Measurements from ENCODE around the gene FANCM. TPM values are rescaled to one million over a fixed set of nuclear protein-coding genes. Genes with fewer than 3 reads are reported as not detected.

The FANCM gene
- total RNA-seq, 1 experiment from 2014 or later = 11.9 TPM

GRCh38 chr14:45201905-45202304 lies 66.2 kb downstream of the FANCM start:
- Histone ChIP-seq H3K56ac (ENCODE audit: insufficient read length, low read depth, low read length) (no peak overlapping the region), H3K4ac (ENCODE audit: low read depth, low read length) (no peak overlapping the region), H2BK20ac (ENCODE audit: low read depth, low read length, poor library complexity, severe bottlenecking) (no peak overlapping the region), H3T11ph (ENCODE audit: low read length) (no peak overlapping the region), H4K91ac (ENCODE audit: insufficient read length, low read depth, low read length) (no peak overlapping the region), H2AFZ (ENCODE audit: low read length) (no peak overlapping the region), H4K5ac (ENCODE audit: insufficient read length, low read depth, low read length) (no peak overlapping the region), H2BK5ac (ENCODE audit: insufficient read length, low read length) (no peak overlapping the region), H3K14ac (ENCODE audit: insufficient read depth, low read length) (no peak overlapping the region), H3K9ac (ENCODE audit: extremely low read depth, insufficient read length, low read length) (no peak overlapping the region), H3K27me3 (ENCODE audit: insufficient read depth, low read length) (no peaks in the 10 kb centered on the region), H3K9me3 (ENCODE audit: control insufficient read depth, low read depth, low read length) (no peaks in the 10 kb centered on the region), H3K23ac (ENCODE audit: insufficient read length, low read depth, low read length) (no peak overlapping the region), H3K79me1 (ENCODE audit: insufficient read depth, low read depth, low read length, poor library complexity, severe bottlenecking) (no peaks in the 10 kb centered on the region), H3K4me1 (ENCODE audit: insufficient read depth, low read length) (no peaks in the 10 kb centered on the region), H3K18ac (ENCODE audit: insufficient read length, low read depth, low read length) (no peak overlapping the region), H2BK15ac (ENCODE audit: low read depth, low read length) (no peak overlapping the region), H2AK5ac (ENCODE audit: insufficient read length, low read length) (no peak overlapping the region), H3K79me2 (ENCODE audit: insufficient read depth, low read length) (no peaks in the 10 kb centered on the region), H3K23me2 (ENCODE audit: insufficient read length, low read depth, low read length, poor library complexity, severe bottlenecking) (no peaks in the 10 kb centered on the region), H3K27ac (ENCODE audit: insufficient read length, low read depth, low read length) (no peak overlapping the region), H3K4me2 (ENCODE audit: insufficient read depth, insufficient read length, low read length) (no peak overlapping the region), H4K20me1 (ENCODE audit: control insufficient read depth, insufficient read depth, insufficient read length) (no peaks in the 10 kb centered on the region), H4K8ac (replicated peaks; ENCODE audit: insufficient read length, low read depth, low read length) (no peak overlapping the region), H2BK120ac (ENCODE audit: low read depth, low read length, poor library complexity, severe bottlenecking) (no peak overlapping the region), H2BK12ac (ENCODE audit: insufficient read length, low read depth, low read length) (no peak overlapping the region)
- no peaks in the 10 kb centered on the region for H3K27me3 Mint-ChIP-seq (ENCODE audit: low read depth)
- H3K27ac Mint-ChIP-seq = no peak overlapping the region
- H3K36me3 Mint-ChIP-seq (ENCODE audit: insufficient read depth in 1 of 3, low read depth in 3 of 3) = peaks cover 2 to 29% (median 18%) of the 10 kb centered on the region in 3 experiments; a peak in 6 of 7 replicates
- no peak overlapping the region for H3K4me3 Mint-ChIP-seq
- peak; percentile 44 for DNase-seq
- no peaks in the 10 kb centered on the region for H3K9me3 Mint-ChIP-seq
- no peaks in the 10 kb centered on the region for H3K4me1 Mint-ChIP-seq
- TF ChIP-seq CTCF (conservative IDR thresholded peaks at IDR 0.05) = peak; percentile 45; the same call in 2 of the 3 replicates
- no CpG with 5 or more reads among the region's 1 CpG for WGBS (ENCODE audit: extremely low coverage, insufficient read length, low lambda C conversion rate)

Measured in H9 (cell line).